MCF 10A (cell line): ENCODE results near the gene MTFMT. TPM values are rescaled to one million over a fixed set of nuclear protein-coding genes. Genes with fewer than 3 reads are reported as not detected.

Experiments used
- BruUV-seq: library from RNA; stranded (reverse); fragments of 400-500 nt; replicated peaks from 2 replicates; lab custom pipeline; 2021; lab: Mats Ljungman, UMichigan
- CTCF ChIA-PET: fragments of 300-600 bp; sonication (Branson Sonifier 250); formaldehyde crosslinking; extraction: SDS; loops from one replicate; lab custom pipeline; 2021; ENCODE audit warnings: antibody characterized with exemption, inconsistent platforms; lab: Yijun Ruan, JAX
- POLR2A ChIA-PET: fragments of 300-600, 350-650 bp; sonication (Branson Sonifier 250); formaldehyde crosslinking; extraction: SDS; loops from one replicate; lab custom pipeline; 2020; ENCODE audit warnings: antibody characterized with exemption, inconsistent platforms; lab: Yijun Ruan, JAX
- DNase-seq: peaks from one replicate; pipeline ENCODE4 v3.0.0-alpha.2; 2018; ENCODE audit not compliant: unreplicated experiment
- H3K27ac Mint-ChIP-seq: one replicate; pipeline ENCODE4 v1.8.0; 2022; ENCODE audit warnings: mild to moderate bottlenecking, low read depth, mixed read lengths; ENCODE audit not compliant: unreplicated experiment
- H3K27me3 Mint-ChIP-seq: one replicate; pipeline ENCODE4 v1.8.0; 2022; ENCODE audit warnings: mixed read lengths; ENCODE audit not compliant: insufficient read depth, unreplicated experiment
- H3K36me3 Mint-ChIP-seq: one replicate; pipeline ENCODE4 v1.8.0; 2022; ENCODE audit warnings: mild to moderate bottlenecking, moderate library complexity, mixed read lengths; ENCODE audit not compliant: insufficient read depth, unreplicated experiment
- H3K4me1 Mint-ChIP-seq: one replicate; pipeline ENCODE4 v1.8.0; 2022; ENCODE audit warnings: mixed read lengths; ENCODE audit not compliant: insufficient read depth, unreplicated experiment
- H3K4me3 Mint-ChIP-seq: one replicate; pipeline ENCODE4 v1.8.0; 2022; ENCODE audit warnings: mild to moderate bottlenecking, moderate library complexity, mixed read lengths; ENCODE audit not compliant: unreplicated experiment
- H3K9me3 Mint-ChIP-seq: one replicate; pipeline ENCODE4 v1.8.0; 2022; ENCODE audit warnings: mixed read lengths; ENCODE audit not compliant: unreplicated experiment
- CTCF ChIP-seq: fragments of 200-600 bp; IDR thresholded peaks from one replicate; pipeline ENCODE4 v1.8.0; 2022; ENCODE audit warnings: antibody characterized with exemption, mild to moderate bottlenecking; ENCODE audit not compliant: unreplicated experiment
- intact Hi-C: fragments of 100-400 bp; cut with micrococcal nuclease; formaldehyde crosslinking; loops from 2 replicates; pipeline ENCODE4 v1.14.1; 2022
- total RNA-seq: library from RNA; stranded (reverse); gene quantifications from 2 replicates; pipeline ENCODE4 v1.2.3, GENCODE V29; 2022

The MTFMT gene
- total RNA-seq, 1 experiment from 2014 or later = 15.9 TPM

- Mint-ChIP-seq H3K9me3 (peaks cover 8% of the 10 kb centered on the region), H3K36me3 (peaks cover 64% of the 10 kb centered on the region), H3K27ac (no peak overlapping the region), H3K4me1 (no peaks in the 10 kb centered on the region), H3K27me3 (no peaks in the 10 kb centered on the region), H3K4me3 (no peak overlapping the region)
- DNase-seq = no peak
- POLR2A ChIA-PET = interaction anchor here (0.6 to 0.9 kb wide), 2 partner anchors 9 to 315 kb away, joined by 3 read pairs; no protein-coding TSS in a partner anchor
- TF ChIP-seq CTCF = no peak
- BruUV-seq = no TSS peak
- intact Hi-C loops = no loop called here
- CTCF ChIA-PET = interaction anchor here (0.6 kb wide), 1 partner anchor 93 kb away, joined by 3 read pairs; no protein-coding TSS in a partner anchor
Measured at GRCh38 chr15:65008983-65009382, 20.5 kb downstream of the MTFMT start.

GRCh38 chr15:65006876-65007275, 22.6 kb downstream of the MTFMT start:
- POLR2A ChIA-PET = interaction anchor here (0.6 kb wide), 1 partner anchor 15 kb away, joined by 3 read pairs; no protein-coding TSS in a partner anchor
- no peaks in the 10 kb centered on the region for H3K4me1 Mint-ChIP-seq
- H3K36me3 Mint-ChIP-seq = peaks cover 58% of the 10 kb centered on the region

GRCh38 chr15:65004993-65005392, 24.4 kb downstream of the MTFMT start:
- H3K36me3 Mint-ChIP-seq = peaks cover 50% of the 10 kb centered on the region
- H3K4me3 Mint-ChIP-seq = no peak overlapping the region
- H3K27ac Mint-ChIP-seq = no peak overlapping the region
- H3K4me1 Mint-ChIP-seq = no peaks in the 10 kb centered on the region
- intact Hi-C loops = no loop called here
- BruUV-seq = no TSS peak
- H3K9me3 Mint-ChIP-seq = no peaks in the 10 kb centered on the region
- POLR2A ChIA-PET = interaction anchor here (0.9 to 1.2 kb wide), 2 partner anchors 10 to 15 kb away, joined by 3 read pairs; no protein-coding TSS in a partner anchor
- no peaks in the 10 kb centered on the region for H3K27me3 Mint-ChIP-seq
- CTCF ChIA-PET = interaction anchor here (0.6 to 1.0 kb wide), 3 partner anchors 9 to 18 kb away, joined by 3 to 4 read pairs (median 4); no protein-coding TSS in a partner anchor
- no peak for TF ChIP-seq CTCF
- no peak for DNase-seq

More at GRCh38 chr15:65006876-65007275, 22.6 kb downstream of the MTFMT start:
- Mint-ChIP-seq H3K27ac (no peak overlapping the region), H3K27me3 (no peaks in the 10 kb centered on the region), H3K9me3 (no peaks in the 10 kb centered on the region), H3K4me3 (no peak overlapping the region)
- BruUV-seq = no TSS peak
- DNase-seq = no peak
- intact Hi-C loops = no loop called here
- CTCF ChIA-PET = interaction anchor here (0.6 to 0.7 kb wide), 2 partner anchors 20 to 45 kb away, joined by 3 read pairs; no protein-coding TSS in a partner anchor
- no peak for TF ChIP-seq CTCF

- peaks cover 9% of the 10 kb centered on the region for H3K36me3 Mint-ChIP-seq
- TF ChIP-seq CTCF = no peak
- DNase-seq = no peak
- BruUV-seq = no TSS peak
- H3K4me3 Mint-ChIP-seq = no peak overlapping the region
- H3K27me3 Mint-ChIP-seq = no peaks in the 10 kb centered on the region
- CTCF ChIA-PET = interaction anchor here (0.9 kb wide), 1 partner anchor 188 kb away, joined by 3 read pairs; no protein-coding TSS in a partner anchor
- no peaks in the 10 kb centered on the region for H3K4me1 Mint-ChIP-seq
- no peak overlapping the region for H3K27ac Mint-ChIP-seq
- POLR2A ChIA-PET = no interaction called here
- intact Hi-C loops = no loop called here
- H3K9me3 Mint-ChIP-seq = no peaks in the 10 kb centered on the region
Measured at GRCh38 chr15:64997745-64998375, 31.6 kb downstream of the MTFMT start.
